ENCODE results near the gene SSR4. TPM values are rescaled to one million over a fixed set of nuclear protein-coding genes. Genes with fewer than 3 reads are reported as not detected.
A peak's percentile ranks its signal among the peaks of the same experiment; 100 is the strongest.

SSR4 gene
- total RNA-seq, 2 experiments from 2014 or later = 133 to 145 TPM

GRCh38 chrX:153824348-153824747 is 29.9 kb downstream of the SSR4 start:
- Mint-ChIP-seq H3K4me3 (no peak overlapping the region), H3K27ac (no peak overlapping the region), H3K27me3 (peaks cover 4% of the 10 kb centered on the region), H3K4me1 (peaks cover 10% of the 10 kb centered on the region), H3K36me3 (no peaks in the 10 kb centered on the region), H3K9me3 (no peaks in the 10 kb centered on the region)
- DNase-seq = no peak

- Mint-ChIP-seq H3K4me1 (peaks cover 10% of the 10 kb centered on the region), H3K27me3 (peaks cover 4% of the 10 kb centered on the region), H3K36me3 (no peaks in the 10 kb centered on the region), H3K27ac (no peak overlapping the region), H3K9me3 (no peaks in the 10 kb centered on the region), H3K4me3 (no peak overlapping the region)
- no peak for DNase-seq
These were observed 30.6 kb downstream of the SSR4 start for GRCh38 chrX:153825042-153825441.

- peaks cover 9% of the 10 kb centered on the region for H3K27me3 Mint-ChIP-seq
These were observed 32.5 kb downstream of the SSR4 start for GRCh38 chrX:153827016-153827415.

GRCh38 chrX:153827903-153828302 is 33.4 kb downstream of the SSR4 start:
- no peak for DNase-seq
- H3K9me3 Mint-ChIP-seq = no peaks in the 10 kb centered on the region
- no peak overlapping the region for H3K4me3 Mint-ChIP-seq
- peaks cover 9% of the 10 kb centered on the region for H3K27me3 Mint-ChIP-seq
- no peaks in the 10 kb centered on the region for H3K36me3 Mint-ChIP-seq
- H3K27ac Mint-ChIP-seq = no peak overlapping the region
- H3K4me1 Mint-ChIP-seq = peaks cover 2% of the 10 kb centered on the region

More at GRCh38 chrX:153827016-153827415, 32.5 kb downstream of the SSR4 start:
- DNase-seq = no peak
- Mint-ChIP-seq H3K4me3 (no peak overlapping the region), H3K4me1 (peaks cover 8% of the 10 kb centered on the region), H3K9me3 (no peaks in the 10 kb centered on the region), H3K27ac (no peak overlapping the region), H3K36me3 (no peaks in the 10 kb centered on the region)

GRCh38 chrX:153828308-153828707 is 33.8 kb downstream of the SSR4 start:
- Mint-ChIP-seq H3K36me3 (no peaks in the 10 kb centered on the region), H3K27me3 (peaks cover 9% of the 10 kb centered on the region), H3K4me3 (no peak overlapping the region), H3K4me1 (peaks cover 2% of the 10 kb centered on the region), H3K9me3 (no peaks in the 10 kb centered on the region), H3K27ac (no peak overlapping the region)
- no peak for DNase-seq

- Mint-ChIP-seq H3K4me3 (no peak overlapping the region), H3K4me1 (peaks cover 2% of the 10 kb centered on the region), H3K9me3 (no peaks in the 10 kb centered on the region), H3K27me3 (peaks cover 9% of the 10 kb centered on the region), H3K36me3 (no peaks in the 10 kb centered on the region), H3K27ac (no peak overlapping the region)
- DNase-seq = no peak
These were observed 34.5 kb downstream of the SSR4 start for GRCh38 chrX:153828723-153829548.

- H3K4me1 Mint-ChIP-seq = peaks cover 2% of the 10 kb centered on the region
- no peak overlapping the region for H3K27ac Mint-ChIP-seq
- H3K9me3 Mint-ChIP-seq = no peaks in the 10 kb centered on the region
- no peaks in the 10 kb centered on the region for H3K36me3 Mint-ChIP-seq
- peaks cover 9% of the 10 kb centered on the region for H3K27me3 Mint-ChIP-seq
- H3K4me3 Mint-ChIP-seq = no peak overlapping the region
- peak; percentile 4 for DNase-seq
These were observed 35.0 kb downstream of the SSR4 start for GRCh38 chrX:153829549-153829798.

- DNase-seq = peak; percentile 9
- no peaks in the 10 kb centered on the region for H3K36me3 Mint-ChIP-seq
- peaks cover 9% of the 10 kb centered on the region for H3K27me3 Mint-ChIP-seq
- H3K27ac Mint-ChIP-seq = no peak within 1 kb of the TSS
- peak within 1 kb of the TSS; percentile 32 for H3K4me3 Mint-ChIP-seq
- H3K4me1 Mint-ChIP-seq = peaks cover 2% of the 10 kb centered on the region
- no peaks in the 10 kb centered on the region for H3K9me3 Mint-ChIP-seq
These were observed 35.6 kb downstream of the SSR4 start, which contains the start of gene PDZD4 for GRCh38 chrX:153829799-153830639. Gene PDZD4 (minus strand): TSS chrX:153830544. CDS start chrX:153830298, 246 bp downstream.

- Mint-ChIP-seq H3K27ac (no peak overlapping the region), H3K36me3 (no peaks in the 10 kb centered on the region), H3K9me3 (no peaks in the 10 kb centered on the region), H3K4me1 (peaks cover 2% of the 10 kb centered on the region), H3K27me3 (peaks cover 9% of the 10 kb centered on the region), H3K4me3 (peak overlapping the region; percentile 25)
- DNase-seq = no peak
These were observed 36.4 kb downstream of the SSR4 start for GRCh38 chrX:153830640-153831428.

GRCh38 chrX:153831429-153832150 is 37.1 kb downstream of the SSR4 start:
- H3K4me1 Mint-ChIP-seq = peaks cover 2% of the 10 kb centered on the region
- H3K27ac Mint-ChIP-seq = no peak overlapping the region
- H3K4me3 Mint-ChIP-seq = peak overlapping the region; percentile 32
- peaks cover 9% of the 10 kb centered on the region for H3K27me3 Mint-ChIP-seq
- no peaks in the 10 kb centered on the region for H3K36me3 Mint-ChIP-seq
- DNase-seq = no peak
- H3K9me3 Mint-ChIP-seq = no peaks in the 10 kb centered on the region

- DNase-seq = no peak
- peaks cover 2% of the 10 kb centered on the region for H3K4me1 Mint-ChIP-seq
- no peak overlapping the region for H3K27ac Mint-ChIP-seq
- H3K9me3 Mint-ChIP-seq = no peaks in the 10 kb centered on the region
- peaks cover 9% of the 10 kb centered on the region for H3K27me3 Mint-ChIP-seq
- H3K4me3 Mint-ChIP-seq = no peak overlapping the region
- H3K36me3 Mint-ChIP-seq = no peaks in the 10 kb centered on the region
These were observed 38.3 kb downstream of the SSR4 start for GRCh38 chrX:153832728-153833127.

- Mint-ChIP-seq H3K4me1 (no peaks in the 10 kb centered on the region), H3K27me3 (no peaks in the 10 kb centered on the region), H3K9me3 (no peaks in the 10 kb centered on the region), H3K4me3 (no peak overlapping the region), H3K36me3 (no peaks in the 10 kb centered on the region), H3K27ac (no peak overlapping the region)
- DNase-seq = no peak
These were observed 42.5 kb downstream of the SSR4 start for GRCh38 chrX:153836921-153837320.

GRCh38 chrX:153844509-153845082 is 50.1 kb downstream of the SSR4 start:
- no peak overlapping the region for H3K4me3 Mint-ChIP-seq
- no peak overlapping the region for H3K27ac Mint-ChIP-seq
- H3K9me3 Mint-ChIP-seq = no peaks in the 10 kb centered on the region
- H3K36me3 Mint-ChIP-seq = no peaks in the 10 kb centered on the region
- H3K4me1 Mint-ChIP-seq = no peaks in the 10 kb centered on the region
- no peak for DNase-seq
- H3K27me3 Mint-ChIP-seq = peaks cover 9% of the 10 kb centered on the region

- Mint-ChIP-seq H3K27me3 (peaks cover 9% of the 10 kb centered on the region), H3K27ac (no peak overlapping the region), H3K4me3 (no peak overlapping the region), H3K36me3 (no peaks in the 10 kb centered on the region), H3K9me3 (no peaks in the 10 kb centered on the region), H3K4me1 (no peaks in the 10 kb centered on the region)
- DNase-seq = no peak
These were observed 50.7 kb downstream of the SSR4 start for GRCh38 chrX:153845195-153845594.
